ENCODE data around the gene SLC35G3.
"Not testable (repeated sequence)": the region's sequence is repeated elsewhere in the genome, so short reads cannot be mapped to it uniquely, and the experiment has no call there.

Gene SLC35G3

GRCh38 chr17:35194001-35194400, at the start of gene SLC35G3:
SLC35G3 (minus strand) TSS chr17:35194393; CDS start chr17:35194307, 86 bp downstream.
- DNase-seq (ENCODE audit: low spot score) = not testable (repeated sequence)

GRCh38 chr17:35243561-35244340, 49.6 kb upstream of the SLC35G3 start:
- DNase-seq (ENCODE audit: low spot score) = peak; percentile 82

- DNase-seq (ENCODE audit: low spot score) = peak; percentile 87
These were observed 48.8 kb upstream of the SLC35G3 start, which contains the start of gene SLFN5 for GRCh38 chr17:35242805-35243560. SLFN5 (plus strand) TSS chr17:35243072; CDS start chr17:35258691, 15,619 bp downstream.

GRCh38 chr17:35242158-35242804, 48.1 kb upstream of the SLC35G3 start:
- peak; percentile 31 for DNase-seq (ENCODE audit: low spot score)

GRCh38 chr17:35241520-35241919, 47.3 kb upstream of the SLC35G3 start:
- DNase-seq (ENCODE audit: low spot score) = no peak

- no peak for DNase-seq (ENCODE audit: low spot score)
These were observed 46.7 kb upstream of the SLC35G3 start for GRCh38 chr17:35240861-35241260.

- DNase-seq (ENCODE audit: low spot score) = no peak
These were observed 45.6 kb upstream of the SLC35G3 start for GRCh38 chr17:35239823-35240222.

- no peak for DNase-seq (ENCODE audit: low spot score)
These were observed 44.6 kb upstream of the SLC35G3 start for GRCh38 chr17:35238821-35239220.

GRCh38 chr17:35236821-35237220, 42.6 kb upstream of the SLC35G3 start:
- DNase-seq (ENCODE audit: low spot score) = no peak

GRCh38 chr17:35235917-35236316, 41.7 kb upstream of the SLC35G3 start:
- no peak for DNase-seq (ENCODE audit: low spot score)

- DNase-seq (ENCODE audit: low spot score) = no peak
These were observed 41.1 kb upstream of the SLC35G3 start for GRCh38 chr17:35235289-35235688.

- not testable (repeated sequence) for DNase-seq (ENCODE audit: low spot score)
These were observed 40.1 kb upstream of the SLC35G3 start for GRCh38 chr17:35234315-35234714.

- no peak for DNase-seq (ENCODE audit: low spot score)
These were observed 35.4 kb upstream of the SLC35G3 start for GRCh38 chr17:35229638-35230037.

GRCh38 chr17:35227546-35227945, 33.4 kb upstream of the SLC35G3 start:
- no peak for DNase-seq (ENCODE audit: low spot score)

GRCh38 chr17:35224436-35224835, 30.2 kb upstream of the SLC35G3 start:
- no peak for DNase-seq (ENCODE audit: low spot score)

GRCh38 chr17:35222452-35222851, 28.3 kb upstream of the SLC35G3 start:
- DNase-seq (ENCODE audit: low spot score) = no peak

- DNase-seq (ENCODE audit: low spot score) = no peak
These were observed 24.7 kb upstream of the SLC35G3 start for GRCh38 chr17:35218915-35219314.

- no peak for DNase-seq (ENCODE audit: low spot score)
These were observed 22.9 kb upstream of the SLC35G3 start for GRCh38 chr17:35217107-35217506.

- DNase-seq (ENCODE audit: low spot score) = no peak
These were observed 20.6 kb upstream of the SLC35G3 start for GRCh38 chr17:35214631-35215273.

GRCh38 chr17:35214192-35214591, 20.0 kb upstream of the SLC35G3 start:
- no peak for DNase-seq (ENCODE audit: low spot score)

GRCh38 chr17:35213412-35213940, 19.3 kb upstream of the SLC35G3 start:
- DNase-seq (ENCODE audit: low spot score) = no peak

- no peak for DNase-seq (ENCODE audit: low spot score)
These were observed 18.5 kb upstream of the SLC35G3 start for GRCh38 chr17:35212668-35213067.
